Neural cell (in vitro differentiated cells): Measurements from ENCODE around the gene TCF25. TPM values are rescaled to one million over a fixed set of nuclear protein-coding genes. Genes with fewer than 3 reads are reported as not detected.
A peak's percentile ranks its signal among the peaks of the same experiment; 100 is the strongest.

Source experiments
- H2AFZ ChIP-seq: fragments of 200-600, 300-800 bp; sonication (generic), shearing (Covaris generic); 2 replicates; pipeline ENCODE4 v1.6.0; 2014; ENCODE audit warnings: low read depth, mild to moderate bottlenecking, antibody characterized with exemption, low read length, moderate library complexity
- H3F3A ChIP-seq: fragments of 200-600 bp; shearing (Covaris generic); 2 replicates; pipeline ENCODE4 v1.6.1; 2016; ENCODE audit warnings: mild to moderate bottlenecking, moderate library complexity, mixed read lengths, antibody characterized with exemption, low read length; ENCODE audit not compliant: insufficient read depth, poor library complexity, severe bottlenecking
- H3K27ac ChIP-seq: fragments of 200-600, 300-800 bp; sonication (generic), shearing (Covaris generic); 2 replicates; pipeline ENCODE4 v1.5.1; 2014; ENCODE audit warnings: mild to moderate bottlenecking, low read length, moderate library complexity
- H3K27me3 ChIP-seq: fragments of 300-800, 200-600 bp; sonication (generic), shearing (Covaris generic); 2 replicates; pipeline ENCODE4 v1.6.0; 2014; ENCODE audit warnings: mild to moderate bottlenecking, low read depth, low read length, moderate library complexity; ENCODE audit not compliant: insufficient read depth
- H3K36me3 ChIP-seq: fragments of 300-800, 200-600 bp; sonication (generic), shearing (Covaris generic); 2 replicates; pipeline ENCODE4 v1.5.1; 2014; ENCODE audit warnings: mild to moderate bottlenecking, antibody characterized with exemption, low read length, moderate library complexity; ENCODE audit not compliant: insufficient read depth
- H3K4me2 ChIP-seq: fragments of 300-800, 200-600 bp; sonication (generic), shearing (Covaris generic); 2 replicates; pipeline ENCODE4 v1.6.0; 2014; ENCODE audit warnings: mild to moderate bottlenecking, low read length
- H3K4me3 ChIP-seq: fragments of 300-800, 200-600 bp; sonication (generic), shearing (Covaris generic); 2 replicates; pipeline ENCODE4 v1.5.1; 2014; ENCODE audit warnings: mild to moderate bottlenecking, low read length, moderate library complexity
- H3K79me2 ChIP-seq: fragments of 200-600 bp; shearing (Covaris generic); replicated peaks from 2 replicates; pipeline ENCODE4 v1.6.0; 2014; ENCODE audit warnings: mild to moderate bottlenecking, low read length, moderate library complexity; ENCODE audit not compliant: insufficient read depth
- H3K9ac ChIP-seq: fragments of 300-800, 200-600 bp; sonication (generic), shearing (Covaris generic); 2 replicates; pipeline ENCODE4 v1.6.1; 2016; ENCODE audit warnings: mild to moderate bottlenecking, low read length, mixed read lengths
- H3K9me2 ChIP-seq: fragments of 200-600 bp; shearing (Covaris generic); 2 replicates; pipeline ENCODE4 v1.6.1; 2016; ENCODE audit warnings: mild to moderate bottlenecking, low read length, mixed read lengths; ENCODE audit not compliant: insufficient read depth
- H3K9me3 ChIP-seq: fragments of 200-600, 300-800 bp; sonication (generic), shearing (Covaris generic); 2 replicates; pipeline ENCODE4 v1.6.1; 2016; ENCODE audit warnings: mild to moderate bottlenecking, mixed run types, low read length, moderate library complexity, mixed read lengths
- H4K20me1 ChIP-seq: fragments of 200-600 bp; shearing (Covaris generic); 2 replicates; pipeline ENCODE4 v1.6.1; 2016; ENCODE audit warnings: mild to moderate bottlenecking, mixed run types; ENCODE audit not compliant: insufficient read depth
- CTCF ChIP-seq: fragments of 450-650 bp; IDR thresholded peaks from 2 replicates; pipeline ENCODE4 v1.5.1; 2014; ENCODE audit warnings: antibody characterized with exemption, mild to moderate bottlenecking, moderate library complexity; ENCODE audit not compliant: poor library complexity, severe bottlenecking
- EP300 ChIP-seq: fragments of 450-650 bp; conservative IDR thresholded peaks from 2 replicates; pipeline ENCODE4 v1.6.1; 2014; ENCODE audit warnings: antibody characterized with exemption, mild to moderate bottlenecking, moderate library complexity; ENCODE audit not compliant: poor library complexity, severe bottlenecking
- EZH2 ChIP-seq: fragments of 200-600, 300-800 bp; shearing (Covaris generic), sonication (generic); IDR thresholded peaks from 2 replicates; pipeline ENCODE4 v1.6.1; 2014; ENCODE audit warnings: antibody characterized with exemption, low read length, borderline replicate concordance, mild to moderate bottlenecking; ENCODE audit not compliant: insufficient read depth, poor library complexity, severe bottlenecking
- MXI1 ChIP-seq: fragments of 450-650 bp; conservative IDR thresholded peaks from 2 replicates; pipeline ENCODE4 v1.6.1; 2014; ENCODE audit warnings: antibody characterized with exemption, mild to moderate bottlenecking; ENCODE audit not compliant: poor library complexity, severe bottlenecking
- POLR2AphosphoS5 ChIP-seq: IDR thresholded peaks from 2 replicates; pipeline ENCODE4 v1.6.1; 2012
- RAD21 ChIP-seq: fragments of 450-650 bp; conservative IDR thresholded peaks from 2 replicates; pipeline ENCODE4 v1.6.1; 2014; ENCODE audit warnings: antibody characterized with exemption, mild to moderate bottlenecking, moderate library complexity
- SMC3 ChIP-seq: fragments of 450-650 bp; conservative IDR thresholded peaks from 2 replicates; pipeline ENCODE4 v1.6.1; 2014; ENCODE audit warnings: antibody characterized with exemption, mild to moderate bottlenecking, moderate library complexity; ENCODE audit not compliant: poor library complexity
- TAF1 ChIP-seq: IDR thresholded peaks from 2 replicates; pipeline ENCODE4 v1.6.1; 2012; ENCODE audit warnings: low read depth
- polyA plus RNA-seq: library from polyadenylated mRNA; depleted of rRNA; stranded (reverse); fragments of >200 nt; gene quantifications from 2 replicates; pipeline ENCODE4 v1.2.3, GENCODE V29; 2014
- TF ChIP-seq, protein P1 (sequence below): IDR thresholded peaks from 2 replicates; pipeline ENCODE4 v1.6.1; 2012; ENCODE audit warnings: borderline replicate concordance

TCF25 gene
- polyA plus RNA-seq, 1 donor from 2014 or later = 200 TPM

GRCh38 chr16:89949121-89949742, 75.8 kb downstream of the TCF25 start:
- Histone ChIP-seq H3F3A (no peaks in the 10 kb centered on the region), H3K79me2 (peaks cover 4% of the 10 kb centered on the region), H2AFZ (no peak overlapping the region), H3K4me2 (peak overlapping the region; percentile 51), H3K9me3 (no peaks in the 10 kb centered on the region), H3K27me3 (no peaks in the 10 kb centered on the region), H4K20me1 (no peaks in the 10 kb centered on the region), H3K9ac (peak overlapping the region; percentile 66), H3K9me2 (no peaks in the 10 kb centered on the region), H3K36me3 (no peaks in the 10 kb centered on the region), H3K4me3 (peak overlapping the region; percentile 84), H3K27ac (no peak overlapping the region)
- no peak for TF ChIP-seq SMC3
- peak; percentile 11 for TF ChIP-seq MXI1

DNA sequence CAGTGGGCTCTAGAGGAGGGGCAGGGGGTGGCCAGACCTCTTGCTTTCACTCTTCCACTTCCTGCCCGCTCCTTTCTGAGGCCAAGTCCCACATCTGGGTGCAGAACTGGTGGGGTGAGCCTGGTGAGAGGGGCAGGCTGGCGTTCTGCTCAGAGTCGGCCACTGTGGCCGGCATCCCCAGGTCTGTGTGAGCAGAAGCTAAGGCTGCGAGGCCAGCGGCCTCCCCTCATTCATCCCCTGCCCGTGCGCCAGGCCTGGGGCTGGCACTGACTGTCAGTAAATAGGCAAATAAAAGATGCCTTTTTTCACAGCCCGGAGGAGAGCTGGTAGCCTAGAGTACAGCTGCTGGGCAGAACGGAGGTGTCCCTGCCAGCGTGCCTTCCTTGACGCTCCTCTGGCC, 76.4 kb downstream of the TCF25 start:
- no peaks in the 10 kb centered on the region for H3K27me3 ChIP-seq
- no peaks in the 10 kb centered on the region for H3F3A ChIP-seq
- H3K27ac ChIP-seq = no peak overlapping the region
- peaks cover 4% of the 10 kb centered on the region for H3K79me2 ChIP-seq
- no peaks in the 10 kb centered on the region for H3K9me3 ChIP-seq
- TF ChIP-seq CTCF (no peak), TAF1 (no peak), RAD21 (no peak), SMC3 (no peak), EP300 (no peak), MXI1 (no peak), EZH2 (no peak), POLR2AphosphoS5 (no peak)
- TF ChIP-seq, protein P1, sequence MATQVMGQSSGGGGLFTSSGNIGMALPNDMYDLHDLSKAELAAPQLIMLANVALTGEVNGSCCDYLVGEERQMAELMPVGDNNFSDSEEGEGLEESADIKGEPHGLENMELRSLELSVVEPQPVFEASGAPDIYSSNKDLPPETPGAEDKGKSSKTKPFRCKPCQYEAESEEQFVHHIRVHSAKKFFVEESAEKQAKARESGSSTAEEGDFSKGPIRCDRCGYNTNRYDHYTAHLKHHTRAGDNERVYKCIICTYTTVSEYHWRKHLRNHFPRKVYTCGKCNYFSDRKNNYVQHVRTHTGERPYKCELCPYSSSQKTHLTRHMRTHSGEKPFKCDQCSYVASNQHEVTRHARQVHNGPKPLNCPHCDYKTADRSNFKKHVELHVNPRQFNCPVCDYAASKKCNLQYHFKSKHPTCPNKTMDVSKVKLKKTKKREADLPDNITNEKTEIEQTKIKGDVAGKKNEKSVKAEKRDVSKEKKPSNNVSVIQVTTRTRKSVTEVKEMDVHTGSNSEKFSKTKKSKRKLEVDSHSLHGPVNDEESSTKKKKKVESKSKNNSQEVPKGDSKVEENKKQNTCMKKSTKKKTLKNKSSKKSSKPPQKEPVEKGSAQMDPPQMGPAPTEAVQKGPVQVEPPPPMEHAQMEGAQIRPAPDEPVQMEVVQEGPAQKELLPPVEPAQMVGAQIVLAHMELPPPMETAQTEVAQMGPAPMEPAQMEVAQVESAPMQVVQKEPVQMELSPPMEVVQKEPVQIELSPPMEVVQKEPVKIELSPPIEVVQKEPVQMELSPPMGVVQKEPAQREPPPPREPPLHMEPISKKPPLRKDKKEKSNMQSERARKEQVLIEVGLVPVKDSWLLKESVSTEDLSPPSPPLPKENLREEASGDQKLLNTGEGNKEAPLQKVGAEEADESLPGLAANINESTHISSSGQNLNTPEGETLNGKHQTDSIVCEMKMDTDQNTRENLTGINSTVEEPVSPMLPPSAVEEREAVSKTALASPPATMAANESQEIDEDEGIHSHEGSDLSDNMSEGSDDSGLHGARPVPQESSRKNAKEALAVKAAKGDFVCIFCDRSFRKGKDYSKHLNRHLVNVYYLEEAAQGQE = no peak
- no peaks in the 10 kb centered on the region for H3K9me2 ChIP-seq
- H3K4me3 ChIP-seq = peak overlapping the region; percentile 84
- no peaks in the 10 kb centered on the region for H3K36me3 ChIP-seq
- H2AFZ ChIP-seq = no peak overlapping the region
- no peaks in the 10 kb centered on the region for H4K20me1 ChIP-seq
- peak overlapping the region; percentile 51 for H3K4me2 ChIP-seq
- H3K9ac ChIP-seq = peak overlapping the region; percentile 66
